K562 (cell line): ENCODE measurements around the gene PHYKPL. TPM values are rescaled to one million over a fixed set of nuclear protein-coding genes. Genes with fewer than 3 reads are reported as not detected.

Experiments used
- BCOR ChIP-seq: fragments of 450-650 bp; IDR thresholded peaks from 2 replicates; pipeline ENCODE4 v1.6.1; 2016
- ELF1 ChIP-seq: fragments of 200-800 bp; sonication (Bioruptor generic); IDR thresholded peaks from 2 replicates; pipeline ENCODE4 v1.6.1; 2016; ENCODE audit warnings: missing genetic modification characterization, missing compliant biosample characterization
- GABPA ChIP-seq: fragments of 200-800 bp; sonication (Bioruptor generic); conservative IDR thresholded peaks from 2 replicates; pipeline ENCODE4 v1.6.1; 2016; ENCODE audit warnings: low read depth, missing genetic modification characterization, missing compliant biosample characterization
- KLF1 ChIP-seq: fragments of 450-650 bp; IDR thresholded peaks from 2 replicates; pipeline ENCODE4 v1.6.1; 2016; ENCODE audit warnings: missing genetic modification characterization, missing compliant biosample characterization
- MTA3 ChIP-seq: fragments of 450-650 bp; formaldehyde crosslinking; IDR thresholded peaks from 2 replicates; pipeline ENCODE4 v1.6.1; 2017; ENCODE audit warnings: mild to moderate bottlenecking, borderline replicate concordance
- PTBP1 ChIP-seq: fragments of 200-400 bp; formaldehyde crosslinking; IDR thresholded peaks from 2 replicates; pipeline ENCODE4 v1.6.1; 2017; ENCODE audit warnings: low read depth, low read length
- SMAD4 ChIP-seq: fragments of 250-450 bp; sonication (Bioruptor Pico); conservative IDR thresholded peaks from 2 replicates; pipeline ENCODE4 v1.8.0; 2021; ENCODE audit warnings: inconsistent platforms, mild to moderate bottlenecking, moderate library complexity
- SMARCC2 ChIP-seq: fragments of 450-650 bp; IDR thresholded peaks from 2 replicates; pipeline ENCODE4 v1.6.1; 2017; ENCODE audit warnings: antibody characterized with exemption, moderate library complexity, mild to moderate bottlenecking, low read depth
- ZFX ChIP-seq: sonication (generic); formaldehyde crosslinking; IDR thresholded peaks from 2 replicates; pipeline ENCODE4 v1.8.0; 2022; ENCODE audit warnings: mild to moderate bottlenecking, missing genetic modification reagents, moderate library complexity
- ZNF764 ChIP-seq: fragments of 250-450 bp; sonication (Bioruptor Pico); IDR thresholded peaks from 2 replicates; pipeline ENCODE4 v1.4.0; 2020; ENCODE audit warnings: low read depth, mild to moderate bottlenecking, moderate library complexity
- polyA plus RNA-seq, 8 experiments: library from polyadenylated mRNA; depleted of rRNA in 4 of 8; stranded (reverse) in 5 of 8; unstranded in 3 of 8; fragments of >200 nt; fragmentation: Nextera tagmentation in 2 of 8; fragmentation: Illumina TruSeq in 1 of 8; extraction: Ambion mirVana in 2 of 8; extraction: Trizol in 1 of 8; gene quantifications; 2 replicates each; pipeline versions ENCODE4 v1.2.1 to v1.2.3, GENCODE V29; 2011 to 2014; ENCODE audit warnings: inconsistent platforms in 1 of 8, missing spikeins in 1 of 8
- total RNA-seq, 7 experiments: library from RNA; depleted of rRNA in 6 of 7; stranded (reverse); fragments of >200 nt in 6 of 7; fragmentation: Illumina TruSeq in 2 of 7; extraction: Trizol in 2 of 7; gene quantifications; 2 replicates each; pipeline versions ENCODE4 v1.2.1 to v1.2.3, GENCODE V29; 2011 to 2021; ENCODE audit warnings: low replicate concordance in 1 of 7
- TF ChIP-seq, protein P1 (sequence below), 3 experiments: fragments of 200-800 bp in 1 of 3; fragments of 250-450 bp in 1 of 3; fragments of 450-650 bp in 1 of 3; sonication (Bioruptor Pico) in 1 of 3; sonication (Bioruptor generic) in 1 of 3; formaldehyde crosslinking in 1 of 3; IDR thresholded peaks; 2 replicates each; pipeline versions ENCODE4 v1.6.1 to v1.8.0; 2016 to 2022; ENCODE audit warnings: mild to moderate bottlenecking in 2 of 3, missing genetic modification characterization in 2 of 3, missing compliant biosample characterization in 1 of 3, moderate library complexity in 1 of 3
- TF ChIP-seq, protein P2 (sequence below): fragments of 450-650 bp; formaldehyde crosslinking; IDR thresholded peaks from 2 replicates; pipeline ENCODE4 v1.4.0; 2020; ENCODE audit warnings: mild to moderate bottlenecking, moderate library complexity
- TF ChIP-seq, protein P3 (sequence below): fragments of 450-650 bp; IDR thresholded peaks from 2 replicates; pipeline ENCODE4 v1.6.1; 2016; ENCODE audit warnings: low read depth, mild to moderate bottlenecking, moderate library complexity

Gene PHYKPL
- total and polyA plus RNA-seq, 9 of the 15 experiments (the other 6 are each of a cell fraction or from before 2014, with no cell fraction given) = 4.7 to 34.7 (median 18.6) TPM

DNA sequence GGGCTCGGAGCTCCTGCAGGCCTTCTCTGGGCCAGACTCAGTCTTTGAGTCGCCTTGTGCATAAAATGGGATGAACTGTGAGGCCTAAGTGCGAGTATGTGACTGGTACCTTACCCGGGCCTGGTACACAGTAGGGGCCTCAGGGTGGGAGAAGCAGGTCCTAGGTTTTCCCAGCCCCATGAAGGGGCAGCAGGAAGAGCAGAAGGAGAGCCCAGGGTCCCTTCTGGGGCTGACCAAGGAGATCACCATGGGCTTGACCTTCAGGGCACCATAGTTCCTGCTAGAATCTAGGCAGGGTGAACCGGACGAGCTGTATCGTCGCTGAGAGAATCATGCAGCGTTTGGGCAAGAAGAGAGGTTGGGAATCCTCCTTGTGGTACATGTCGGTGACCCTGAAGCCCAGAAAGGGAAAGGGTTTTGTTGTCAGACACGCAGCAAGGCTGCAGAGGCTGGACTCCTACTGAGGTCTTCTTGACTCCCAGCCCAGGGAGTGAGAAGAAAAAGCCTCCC is 373 bp upstream of the PHYKPL start (continued):
- TF ChIP-seq, protein P1, sequence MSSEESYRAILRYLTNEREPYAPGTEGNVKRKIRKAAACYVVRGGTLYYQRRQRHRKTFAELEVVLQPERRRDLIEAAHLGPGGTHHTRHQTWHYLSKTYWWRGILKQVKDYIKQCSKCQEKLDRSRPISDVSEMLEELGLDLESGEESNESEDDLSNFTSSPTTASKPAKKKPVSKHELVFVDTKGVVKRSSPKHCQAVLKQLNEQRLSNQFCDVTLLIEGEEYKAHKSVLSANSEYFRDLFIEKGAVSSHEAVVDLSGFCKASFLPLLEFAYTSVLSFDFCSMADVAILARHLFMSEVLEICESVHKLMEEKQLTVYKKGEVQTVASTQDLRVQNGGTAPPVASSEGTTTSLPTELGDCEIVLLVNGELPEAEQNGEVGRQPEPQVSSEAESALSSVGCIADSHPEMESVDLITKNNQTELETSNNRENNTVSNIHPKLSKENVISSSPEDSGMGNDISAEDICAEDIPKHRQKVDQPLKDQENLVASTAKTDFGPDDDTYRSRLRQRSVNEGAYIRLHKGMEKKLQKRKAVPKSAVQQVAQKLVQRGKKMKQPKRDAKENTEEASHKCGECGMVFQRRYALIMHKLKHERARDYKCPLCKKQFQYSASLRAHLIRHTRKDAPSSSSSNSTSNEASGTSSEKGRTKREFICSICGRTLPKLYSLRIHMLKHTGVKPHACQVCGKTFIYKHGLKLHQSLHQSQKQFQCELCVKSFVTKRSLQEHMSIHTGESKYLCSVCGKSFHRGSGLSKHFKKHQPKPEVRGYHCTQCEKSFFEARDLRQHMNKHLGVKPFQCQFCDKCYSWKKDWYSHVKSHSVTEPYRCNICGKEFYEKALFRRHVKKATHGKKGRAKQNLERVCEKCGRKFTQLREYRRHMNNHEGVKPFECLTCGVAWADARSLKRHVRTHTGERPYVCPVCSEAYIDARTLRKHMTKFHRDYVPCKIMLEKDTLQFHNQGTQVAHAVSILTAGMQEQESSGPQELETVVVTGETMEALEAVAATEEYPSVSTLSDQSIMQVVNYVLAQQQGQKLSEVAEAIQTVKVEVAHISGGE (CRISPR knock-in tag; IDR thresholded peaks at IDR 0.05) = 0 out of 6 replicates have a peak, but pooled peaks of 1 of the 3 experiments have one; percentile 26
- TF ChIP-seq SMAD4 (CRISPR knock-in tag) = peak; percentile 28; the same call in 1 of the 2 replicates
- TF ChIP-seq GABPA = peak; percentile 44
- no peak for TF ChIP-seq KLF1 (tag)
- TF ChIP-seq, protein P2, sequence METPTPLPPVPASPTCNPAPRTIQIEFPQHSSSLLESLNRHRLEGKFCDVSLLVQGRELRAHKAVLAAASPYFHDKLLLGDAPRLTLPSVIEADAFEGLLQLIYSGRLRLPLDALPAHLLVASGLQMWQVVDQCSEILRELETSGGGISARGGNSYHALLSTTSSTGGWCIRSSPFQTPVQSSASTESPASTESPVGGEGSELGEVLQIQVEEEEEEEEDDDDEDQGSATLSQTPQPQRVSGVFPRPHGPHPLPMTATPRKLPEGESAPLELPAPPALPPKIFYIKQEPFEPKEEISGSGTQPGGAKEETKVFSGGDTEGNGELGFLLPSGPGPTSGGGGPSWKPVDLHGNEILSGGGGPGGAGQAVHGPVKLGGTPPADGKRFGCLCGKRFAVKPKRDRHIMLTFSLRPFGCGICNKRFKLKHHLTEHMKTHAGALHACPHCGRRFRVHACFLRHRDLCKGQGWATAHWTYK (CRISPR knock-in tag) = 0 out of 2 replicates have a peak, but pooled peaks have one; percentile 2
- TF ChIP-seq, protein P3, sequence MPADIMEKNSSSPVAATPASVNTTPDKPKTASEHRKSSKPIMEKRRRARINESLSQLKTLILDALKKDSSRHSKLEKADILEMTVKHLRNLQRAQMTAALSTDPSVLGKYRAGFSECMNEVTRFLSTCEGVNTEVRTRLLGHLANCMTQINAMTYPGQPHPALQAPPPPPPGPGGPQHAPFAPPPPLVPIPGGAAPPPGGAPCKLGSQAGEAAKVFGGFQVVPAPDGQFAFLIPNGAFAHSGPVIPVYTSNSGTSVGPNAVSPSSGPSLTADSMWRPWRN = no peak
- TF ChIP-seq BCOR = peak; percentile 8; the same call in 1 of the 2 replicates
- peak; percentile 7; the same call in 1 of the 2 replicates for TF ChIP-seq MTA3
- TF ChIP-seq SMARCC2 = no peak
- peak; percentile 93 for TF ChIP-seq ZFX (CRISPR knock-in tag)
- TF ChIP-seq PTBP1 = 0 out of 2 replicates have a peak, but pooled peaks have one; percentile 40
- 0 out of 2 replicates have a peak, but pooled peaks have one; percentile 8 for TF ChIP-seq ZNF764 (CRISPR knock-in tag)
- 0 out of 2 replicates have a peak, but pooled peaks have one; percentile 62 for TF ChIP-seq ELF1 (tag)
- TF ChIP-seq, all 486 proteins: peak for 13
